RWPE1 (cell line): ENCODE data around the gene AP3D1.

Experiments
- CTCF ChIA-PET: fragments of 350-600 bp; sonication (Branson Sonifier 250); formaldehyde crosslinking; extraction: SDS; loops from one replicate; lab custom pipeline; 2021; lab: Yijun Ruan, JAX
- POLR2A ChIA-PET: fragments of 400-600 bp; formaldehyde crosslinking; extraction: SDS; loops from one replicate; lab custom pipeline; 2020; ENCODE audit warnings: antibody characterized with exemption; ENCODE audit not compliant: low non-redundant PET; lab: Yijun Ruan, JAX
- DNase-seq: peaks from one replicate; pipeline ENCODE4 v3.0.0; 2012; ENCODE audit warnings: low spot score
- H3K27ac ChIP-seq: fragments of 450-650 bp; 2 replicates; pipeline ENCODE4 v1.5.1; 2017
- CTCF ChIP-seq: fragments of 450-650 bp; conservative IDR thresholded peaks from 2 replicates; pipeline ENCODE4 v1.5.1; 2017; ENCODE audit warnings: low read depth, mild to moderate bottlenecking

The AP3D1 gene

GRCh38 chr19:2053601-2054389 is 97.6 kb downstream of the AP3D1 start:
- DNase-seq, result no peak
- no peak for TF ChIP-seq CTCF
- ChIA-PET POLR2A (no interaction called here), CTCF (interaction anchor here (0.6 to 1.1 kb wide), 2 partner anchors 10 to 39 kb away, joined by 3 to 5 read pairs; no protein-coding TSS in a partner anchor)
- H3K27ac ChIP-seq, result peak overlapping the region; percentile 100

- H3K27ac ChIP-seq, result peak overlapping the region; percentile 100
- DNase-seq, result no peak
- TF ChIP-seq CTCF, result no peak
Observed at GRCh38 chr19:2051773-2052704, 99.3 kb downstream of the AP3D1 start.

DNA sequence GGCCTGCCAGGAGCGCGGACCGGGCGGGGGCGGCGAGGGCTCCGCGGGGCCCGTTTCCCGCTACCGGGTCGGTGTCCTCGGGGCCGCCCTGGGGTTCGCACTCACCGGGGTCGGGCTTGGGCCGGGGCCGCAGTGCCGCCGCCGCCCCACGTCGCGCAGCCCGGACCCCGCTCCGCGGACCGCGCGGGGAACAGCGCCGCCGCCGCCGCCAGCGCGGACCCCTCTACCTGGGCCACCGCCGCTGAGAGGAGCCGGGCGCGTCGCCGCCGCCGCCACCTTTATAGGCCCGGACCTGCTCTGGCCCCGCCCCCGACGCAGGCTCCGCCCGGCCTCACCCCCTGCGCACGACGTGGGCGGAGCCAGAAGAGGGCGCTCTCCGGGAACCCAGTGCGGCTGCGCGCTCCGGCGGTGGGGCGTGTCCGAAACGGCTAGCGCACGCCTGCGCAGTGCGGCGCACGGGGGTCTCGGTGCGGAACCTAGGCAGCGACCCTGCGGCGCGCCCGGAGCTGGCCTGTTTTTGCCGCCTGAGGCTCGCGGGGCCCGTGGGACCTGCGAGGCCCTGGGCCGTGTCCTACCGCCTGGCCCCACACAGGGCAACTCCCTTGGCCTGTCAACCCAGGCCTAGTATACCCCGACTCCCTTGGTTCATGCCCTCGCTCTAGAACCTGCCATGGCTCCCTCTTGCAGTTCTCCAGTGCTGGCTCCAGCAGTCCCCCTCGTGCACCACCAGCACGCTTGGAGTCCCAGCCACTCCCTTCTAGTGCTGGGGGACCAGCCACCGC is 100.2 kb downstream of the AP3D1 start, which contains the start of gene MKNK2:
TSS of gene MKNK2 (minus strand) at position 254 of the 782 bp plus-strand sequence. CDS start 393 bp downstream, outside the sequence.
- peak; percentile 43 for TF ChIP-seq CTCF
- ChIA-PET POLR2A (interaction anchor here (0.6 kb wide), 1 partner anchor 110 kb away, joined by 7 read pairs; no protein-coding TSS in a partner anchor), CTCF (no interaction called here)
- DNase-seq, result peak; percentile 91
- H3K27ac ChIP-seq, result peak within 1 kb of the TSS; percentile 100

More at GRCh38 chr19:2051773-2052704, 99.3 kb downstream of the AP3D1 start:
- ChIA-PET CTCF (interaction anchor here (0.6 to 1.1 kb wide), 3 partner anchors 8 to 222 kb away, joined by 3 to 4 read pairs (median 3); no protein-coding TSS in a partner anchor), POLR2A (interaction anchor here (0.6 kb wide), 3 partner anchors 38 to 1336 kb away, joined by 3 to 7 read pairs (median 3); no protein-coding TSS in a partner anchor)
